Measurements from ENCODE around the gene TMEM182.

DNA sequence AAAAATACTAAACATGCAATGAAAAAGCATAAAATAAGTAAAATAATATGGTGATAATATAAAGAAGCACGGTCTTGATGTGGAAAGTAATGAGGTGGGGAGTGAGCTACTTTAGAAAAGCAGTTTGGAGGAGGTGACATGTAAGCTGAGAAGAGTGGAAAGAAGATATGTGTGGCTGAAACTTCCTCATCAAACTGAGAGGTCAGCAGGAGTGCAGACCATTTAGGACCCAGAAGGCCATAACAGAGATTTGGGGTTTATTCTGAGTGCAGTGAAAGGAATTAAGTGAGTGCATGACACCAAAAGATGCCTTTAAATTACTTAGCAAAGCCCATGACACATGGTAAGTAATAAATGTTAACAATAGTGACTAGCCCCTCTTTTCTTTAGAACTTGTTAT lies 24.4 kb upstream of the TMEM182 start:
- TF ChIP-seq SP1 (IDR thresholded peaks at IDR 0.05) (no peak), BHLHE40 (IDR thresholded peaks at IDR 0.05; ENCODE audit: borderline replicate concordance) (no peak), ZNF384 (IDR thresholded peaks at IDR 0.05) (no peak)
